Liver (tissue), 9 donors: ENCODE data around the gene ACCSL. TPM values are rescaled to one million over a fixed set of nuclear protein-coding genes. Genes with fewer than 3 reads are reported as not detected.

Source experiments
- DNase-seq: peaks from one replicate; pipeline ENCODE4 v3.0.0-alpha.2; 2017; ENCODE audit warnings: low spot score
- H3K27ac ChIP-seq, 2 donors: one replicate each; pipeline ENCODE4 v1.7.0; 2013; ENCODE audit warnings: inconsistent platforms in 2 of 2, low read length in 2 of 2, control low read depth in 1 of 2, low read depth in 1 of 2, mild to moderate bottlenecking in 1 of 2
- H3K27me3 ChIP-seq, 4 donors: one replicate each; pipeline versions ENCODE4 v1.6.1 to v1.7.0; 2013; ENCODE audit warnings: low read length in 3 of 4, inconsistent platforms in 1 of 4, mild to moderate bottlenecking in 1 of 4, moderate library complexity in 1 of 4; ENCODE audit not compliant: control insufficient read depth in 4 of 4, insufficient read depth in 4 of 4
- H3K36me3 ChIP-seq, 4 donors: one replicate each; pipeline versions ENCODE4 v1.6.1 to v1.7.0; 2013; ENCODE audit warnings: low read length in 3 of 4, mild to moderate bottlenecking in 3 of 4, low read depth in 1 of 4, moderate library complexity in 1 of 4; ENCODE audit not compliant: control insufficient read depth in 4 of 4, insufficient read depth in 3 of 4
- H3K4me1 ChIP-seq, 4 donors: one replicate each; pipeline versions ENCODE4 v1.6.1 to v1.7.0; 2013; ENCODE audit warnings: low read length in 3 of 4, mild to moderate bottlenecking in 3 of 4, moderate library complexity in 1 of 4; ENCODE audit not compliant: control insufficient read depth in 4 of 4, insufficient read depth in 4 of 4
- H3K4me3 ChIP-seq, 3 donors: one replicate each; pipeline versions ENCODE4 v1.6.1 to v1.7.0; 2013; ENCODE audit warnings: low read length in 3 of 3, control low read depth in 1 of 3, low read depth in 1 of 3, mild to moderate bottlenecking in 1 of 3
- H3K9ac ChIP-seq, 2 donors: one replicate each; pipeline ENCODE4 v1.7.0; 2013; ENCODE audit warnings: low read length in 2 of 2, mild to moderate bottlenecking in 2 of 2, moderate library complexity in 2 of 2, control low read depth in 1 of 2, low read depth in 1 of 2
- H3K9me3 ChIP-seq, 4 donors: one replicate each; pipeline versions ENCODE4 v1.6.1 to v1.7.0; 2013; ENCODE audit warnings: low read length in 3 of 4; ENCODE audit not compliant: control insufficient read depth in 4 of 4
- FOXA2 ChIP-seq: IDR thresholded peaks from 2 replicates; pipeline ENCODE4 v1.6.1; 2016; ENCODE audit warnings: antibody characterized with exemption
- JUND ChIP-seq, 2 donors: IDR thresholded peaks; 2 replicates each; pipeline ENCODE4 v1.6.1; 2016; ENCODE audit warnings: antibody characterized with exemption in 2 of 2
- NR2F2 ChIP-seq: IDR thresholded peaks from 2 replicates; pipeline ENCODE4 v1.6.1; 2016; ENCODE audit warnings: antibody characterized with exemption
- RAD21 ChIP-seq, 2 donors: IDR thresholded peaks; 2 replicates each; pipeline ENCODE4 v1.6.1; 2016; ENCODE audit warnings: antibody characterized with exemption in 2 of 2, mild to moderate bottlenecking in 2 of 2
- TAF1 ChIP-seq: conservative IDR thresholded peaks from 2 replicates; pipeline ENCODE4 v1.6.1; 2016; ENCODE audit warnings: antibody characterized with exemption, mild to moderate bottlenecking
- YY1 ChIP-seq: IDR thresholded peaks from 2 replicates; pipeline ENCODE4 v1.6.1; 2016; ENCODE audit warnings: antibody characterized with exemption, mild to moderate bottlenecking
- WGBS: extraction: QIAGEN DNeasy Blood & Tissue Kit; methylation state at CpG from one replicate; pipeline ENCODE4 v1.1.7; 2013; 5-methylcytosine and 5-hydroxymethylcytosine counted together
- polyA plus RNA-seq, 2 donors: library from polyadenylated mRNA; stranded (reverse) in 1 of 2; unstranded in 1 of 2; fragments of 200-250 nt in 1 of 2; fragments of >200 nt in 1 of 2; fragmentation: Nextera tagmentation in 1 of 2; extraction: Ambion mirVana in 1 of 2; gene quantifications; one replicate each; pipeline versions ENCODE4 v1.2.1 to v1.2.3, GENCODE V29; 2013 to 2015
- total RNA-seq, 2 donors: library from RNA; depleted of rRNA; stranded (reverse); fragments of >200 nt; gene quantifications; one replicate each; pipeline ENCODE4 v1.2.3, GENCODE V29; 2014
- TF ChIP-seq, protein P1 (sequence below): fragments of 150-350 bp; IDR thresholded peaks from 2 replicates; pipeline ENCODE4 v1.5.1; 2017; ENCODE audit warnings: improper control_type of control experiment, low read depth, low read length; ENCODE audit not compliant: missing input control
- TF ChIP-seq, protein P2 (sequence below): IDR thresholded peaks from 2 replicates; pipeline ENCODE4 v1.6.1; 2016; ENCODE audit warnings: antibody characterized with exemption
- TF ChIP-seq, protein P3 (sequence below): IDR thresholded peaks from 2 replicates; pipeline ENCODE4 v1.6.1; 2016; ENCODE audit warnings: antibody characterized with exemption, mild to moderate bottlenecking
- donor health status: healthy.
- donor health status: healthy.
- donor health status: healthy.
- donor health status: healthy.
- donor health status: healthy.

The ACCSL gene
- total and polyA plus RNA-seq, 4 donors = 0.09 TPM; not detected in 3

DNA sequence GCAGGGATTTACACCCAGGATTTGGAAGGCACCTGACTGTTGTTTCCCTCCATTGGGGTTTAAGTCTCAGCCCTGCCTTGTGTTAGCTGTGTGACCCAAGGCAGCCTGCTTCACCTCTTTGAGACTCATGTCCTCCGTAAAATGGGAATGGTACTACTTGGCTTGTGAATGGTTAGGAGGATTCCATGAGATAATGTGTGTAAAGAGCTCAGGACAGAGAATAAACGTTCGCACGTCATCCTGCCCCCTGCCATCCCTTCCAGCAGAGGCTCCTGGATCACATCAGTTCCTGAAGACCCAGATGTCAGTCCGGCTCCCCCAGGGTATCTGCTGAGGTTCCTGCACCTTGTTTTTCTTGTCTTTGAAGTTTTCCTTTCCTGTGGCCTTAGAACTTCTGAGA is 16.8 kb upstream of the ACCSL start:
- peak; percentile 12 for DNase-seq
- WGBS = 66% methylated on average over 5 of the region's 5 CpGs

DNA sequence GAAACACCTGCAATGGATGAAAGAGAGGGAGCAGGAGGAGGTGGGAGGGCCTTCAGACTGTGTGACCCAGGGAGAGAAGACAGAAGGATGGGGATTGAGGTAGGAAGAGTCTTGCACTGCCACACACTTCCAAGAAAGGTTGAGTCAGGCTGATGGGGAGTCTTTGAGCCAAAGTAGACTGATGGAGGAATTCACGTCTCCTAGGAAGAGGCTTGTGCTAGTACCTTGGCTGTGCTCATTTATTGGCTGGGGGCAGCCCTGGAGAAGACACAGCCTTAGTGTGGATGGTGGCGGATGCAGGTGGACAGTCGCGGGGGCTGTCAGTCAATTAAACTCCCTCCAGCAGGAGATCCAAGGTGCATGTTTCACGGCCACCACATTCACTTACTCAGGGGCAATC is 16.2 kb upstream of the ACCSL start:
- H3K9me3 ChIP-seq = no peaks in the 10 kb centered on the region
- 91% methylated on average over 5 of the region's 5 CpGs for WGBS
- no peak overlapping the region for H3K9ac ChIP-seq
- peak overlapping the region in 1 of 2 donors; percentile 29 for H3K27ac ChIP-seq
- no peak for TF ChIP-seq TAF1
- TF ChIP-seq FOXA2 = no peak
- TF ChIP-seq, protein P1, sequence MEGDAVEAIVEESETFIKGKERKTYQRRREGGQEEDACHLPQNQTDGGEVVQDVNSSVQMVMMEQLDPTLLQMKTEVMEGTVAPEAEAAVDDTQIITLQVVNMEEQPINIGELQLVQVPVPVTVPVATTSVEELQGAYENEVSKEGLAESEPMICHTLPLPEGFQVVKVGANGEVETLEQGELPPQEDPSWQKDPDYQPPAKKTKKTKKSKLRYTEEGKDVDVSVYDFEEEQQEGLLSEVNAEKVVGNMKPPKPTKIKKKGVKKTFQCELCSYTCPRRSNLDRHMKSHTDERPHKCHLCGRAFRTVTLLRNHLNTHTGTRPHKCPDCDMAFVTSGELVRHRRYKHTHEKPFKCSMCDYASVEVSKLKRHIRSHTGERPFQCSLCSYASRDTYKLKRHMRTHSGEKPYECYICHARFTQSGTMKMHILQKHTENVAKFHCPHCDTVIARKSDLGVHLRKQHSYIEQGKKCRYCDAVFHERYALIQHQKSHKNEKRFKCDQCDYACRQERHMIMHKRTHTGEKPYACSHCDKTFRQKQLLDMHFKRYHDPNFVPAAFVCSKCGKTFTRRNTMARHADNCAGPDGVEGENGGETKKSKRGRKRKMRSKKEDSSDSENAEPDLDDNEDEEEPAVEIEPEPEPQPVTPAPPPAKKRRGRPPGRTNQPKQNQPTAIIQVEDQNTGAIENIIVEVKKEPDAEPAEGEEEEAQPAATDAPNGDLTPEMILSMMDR = no peak
- no peak for TF ChIP-seq JUND (IDR thresholded peaks at IDR 0.05)
- peak; percentile 21 for DNase-seq
- no peaks in the 10 kb centered on the region for H3K36me3 ChIP-seq
- no peaks in the 10 kb centered on the region for H3K27me3 ChIP-seq
- no peak overlapping the region for H3K4me3 ChIP-seq
- no peaks in the 10 kb centered on the region for H3K4me1 ChIP-seq

More for the DNA sequence above, 16.8 kb upstream of the ACCSL start:
- Histone ChIP-seq H3K9me3 (no peaks in the 10 kb centered on the region), H3K36me3 (no peaks in the 10 kb centered on the region), H3K4me3 (no peak overlapping the region), H3K4me1 (no peaks in the 10 kb centered on the region), H3K27ac (peak overlapping the region in 1 of 2 donors; percentile 29), H3K27me3 (no peaks in the 10 kb centered on the region), H3K9ac (no peak overlapping the region)
- TF ChIP-seq RAD21 (IDR thresholded peaks at IDR 0.05) = no peak
- TF ChIP-seq YY1 = no peak
- TF ChIP-seq NR2F2 = no peak
- TF ChIP-seq, protein P2, sequence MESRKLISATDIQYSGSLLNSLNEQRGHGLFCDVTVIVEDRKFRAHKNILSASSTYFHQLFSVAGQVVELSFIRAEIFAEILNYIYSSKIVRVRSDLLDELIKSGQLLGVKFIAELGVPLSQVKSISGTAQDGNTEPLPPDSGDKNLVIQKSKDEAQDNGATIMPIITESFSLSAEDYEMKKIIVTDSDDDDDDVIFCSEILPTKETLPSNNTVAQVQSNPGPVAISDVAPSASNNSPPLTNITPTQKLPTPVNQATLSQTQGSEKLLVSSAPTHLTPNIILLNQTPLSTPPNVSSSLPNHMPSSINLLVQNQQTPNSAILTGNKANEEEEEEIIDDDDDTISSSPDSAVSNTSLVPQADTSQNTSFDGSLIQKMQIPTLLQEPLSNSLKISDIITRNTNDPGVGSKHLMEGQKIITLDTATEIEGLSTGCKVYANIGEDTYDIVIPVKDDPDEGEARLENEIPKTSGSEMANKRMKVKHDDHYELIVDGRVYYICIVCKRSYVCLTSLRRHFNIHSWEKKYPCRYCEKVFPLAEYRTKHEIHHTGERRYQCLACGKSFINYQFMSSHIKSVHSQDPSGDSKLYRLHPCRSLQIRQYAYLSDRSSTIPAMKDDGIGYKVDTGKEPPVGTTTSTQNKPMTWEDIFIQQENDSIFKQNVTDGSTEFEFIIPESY = no peak

DNA sequence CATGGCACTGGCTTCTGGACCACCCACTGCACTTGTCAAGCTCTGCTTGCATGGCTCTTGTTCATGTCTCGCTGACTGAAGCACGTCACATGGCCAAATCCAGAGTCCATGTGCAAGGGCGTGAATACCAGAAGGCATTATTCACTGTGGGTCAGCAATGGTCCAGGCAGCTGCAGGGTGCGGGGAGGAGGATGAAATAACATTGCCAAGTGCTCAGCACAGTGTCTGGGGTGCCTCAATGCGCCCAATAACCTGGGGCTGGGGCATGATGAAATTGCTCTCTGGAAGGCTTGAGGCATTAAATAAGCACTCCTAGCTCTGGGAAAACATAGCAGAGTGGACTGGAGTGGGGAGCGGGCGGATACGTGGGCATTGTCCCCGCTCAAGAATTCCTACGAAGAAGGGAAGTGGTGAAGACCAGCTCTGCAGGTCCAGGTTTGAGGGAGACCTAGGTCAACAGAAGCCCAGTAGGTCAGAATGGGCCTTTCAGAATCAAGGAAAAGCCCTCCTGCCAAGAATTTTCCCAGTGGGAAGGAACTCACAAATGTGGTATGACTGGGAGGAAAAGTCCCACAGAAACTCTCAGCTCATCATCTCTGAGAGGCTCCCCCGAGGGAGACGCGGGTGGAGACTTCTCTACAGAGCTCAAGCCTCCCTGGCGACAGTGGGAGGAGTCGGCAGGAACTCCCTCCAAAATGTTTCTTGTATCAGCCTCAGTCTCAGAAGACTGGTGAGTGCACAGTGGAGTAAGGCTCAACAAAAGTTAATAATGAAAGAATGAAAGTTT is 15.3 kb upstream of the ACCSL start:
- Histone ChIP-seq H3K9ac (no peak overlapping the region), H3K27ac (peak overlapping the region; percentile 40 to 59), H3K27me3 (no peaks in the 10 kb centered on the region), H3K36me3 (no peaks in the 10 kb centered on the region), H3K4me3 (no peak overlapping the region), H3K9me3 (no peaks in the 10 kb centered on the region), H3K4me1 (peaks cover 0 to 4% (median 2%) of the 10 kb centered on the region in 4 donors)
- TF ChIP-seq, protein P3, sequence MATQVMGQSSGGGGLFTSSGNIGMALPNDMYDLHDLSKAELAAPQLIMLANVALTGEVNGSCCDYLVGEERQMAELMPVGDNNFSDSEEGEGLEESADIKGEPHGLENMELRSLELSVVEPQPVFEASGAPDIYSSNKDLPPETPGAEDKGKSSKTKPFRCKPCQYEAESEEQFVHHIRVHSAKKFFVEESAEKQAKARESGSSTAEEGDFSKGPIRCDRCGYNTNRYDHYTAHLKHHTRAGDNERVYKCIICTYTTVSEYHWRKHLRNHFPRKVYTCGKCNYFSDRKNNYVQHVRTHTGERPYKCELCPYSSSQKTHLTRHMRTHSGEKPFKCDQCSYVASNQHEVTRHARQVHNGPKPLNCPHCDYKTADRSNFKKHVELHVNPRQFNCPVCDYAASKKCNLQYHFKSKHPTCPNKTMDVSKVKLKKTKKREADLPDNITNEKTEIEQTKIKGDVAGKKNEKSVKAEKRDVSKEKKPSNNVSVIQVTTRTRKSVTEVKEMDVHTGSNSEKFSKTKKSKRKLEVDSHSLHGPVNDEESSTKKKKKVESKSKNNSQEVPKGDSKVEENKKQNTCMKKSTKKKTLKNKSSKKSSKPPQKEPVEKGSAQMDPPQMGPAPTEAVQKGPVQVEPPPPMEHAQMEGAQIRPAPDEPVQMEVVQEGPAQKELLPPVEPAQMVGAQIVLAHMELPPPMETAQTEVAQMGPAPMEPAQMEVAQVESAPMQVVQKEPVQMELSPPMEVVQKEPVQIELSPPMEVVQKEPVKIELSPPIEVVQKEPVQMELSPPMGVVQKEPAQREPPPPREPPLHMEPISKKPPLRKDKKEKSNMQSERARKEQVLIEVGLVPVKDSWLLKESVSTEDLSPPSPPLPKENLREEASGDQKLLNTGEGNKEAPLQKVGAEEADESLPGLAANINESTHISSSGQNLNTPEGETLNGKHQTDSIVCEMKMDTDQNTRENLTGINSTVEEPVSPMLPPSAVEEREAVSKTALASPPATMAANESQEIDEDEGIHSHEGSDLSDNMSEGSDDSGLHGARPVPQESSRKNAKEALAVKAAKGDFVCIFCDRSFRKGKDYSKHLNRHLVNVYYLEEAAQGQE = peak; percentile 17
- TF ChIP-seq YY1 = no peak
- peak; percentile 2 for DNase-seq
- WGBS = 82% methylated on average over 15 of the region's 15 CpGs
